Cardiac atrium fibroblast (primary cell): ENCODE results near the gene MSTN. TPM values are rescaled to one million over a fixed set of nuclear protein-coding genes. Genes with fewer than 3 reads are reported as not detected.

Experiments
- total RNA-seq: library from RNA; depleted of rRNA; stranded (reverse); fragments of >200 nt; gene quantifications from 2 replicates; pipeline ENCODE4 v1.2.3, GENCODE V29; 2015

MSTN gene
- total RNA-seq = not detected in 2 replicates

DNA sequence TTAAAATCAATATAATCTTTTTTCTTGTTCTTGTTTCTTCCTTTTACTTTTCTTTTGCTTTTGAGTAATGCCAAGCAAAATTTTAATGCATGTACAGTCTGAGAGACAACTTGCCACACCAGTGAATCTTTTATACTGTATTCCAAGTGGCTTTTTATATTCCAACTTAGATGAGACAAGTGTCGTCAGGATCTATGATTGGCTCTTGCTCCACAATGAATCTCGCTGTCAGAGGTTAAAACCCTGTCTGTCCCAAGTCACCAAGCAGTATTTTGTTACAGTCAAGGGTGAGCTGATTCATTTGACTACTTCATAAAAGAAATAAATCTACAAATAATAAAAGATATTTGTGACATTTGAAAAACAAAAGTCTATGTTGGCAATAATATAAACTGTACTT, at the start of gene MSTN:
TSS of gene MSTN (minus strand) at position 129 of the 400 bp plus-strand sequence. CDS start 133 bp downstream, outside the sequence.

